ENCODE measurements around the gene CFAP206. TPM values are rescaled to one million over a fixed set of nuclear protein-coding genes. Genes with fewer than 3 reads are reported as not detected.

The CFAP206 gene
- total and polyA plus RNA-seq, 2 experiments from 2014 or later, result 0.40 TPM; not detected in 1

DNA sequence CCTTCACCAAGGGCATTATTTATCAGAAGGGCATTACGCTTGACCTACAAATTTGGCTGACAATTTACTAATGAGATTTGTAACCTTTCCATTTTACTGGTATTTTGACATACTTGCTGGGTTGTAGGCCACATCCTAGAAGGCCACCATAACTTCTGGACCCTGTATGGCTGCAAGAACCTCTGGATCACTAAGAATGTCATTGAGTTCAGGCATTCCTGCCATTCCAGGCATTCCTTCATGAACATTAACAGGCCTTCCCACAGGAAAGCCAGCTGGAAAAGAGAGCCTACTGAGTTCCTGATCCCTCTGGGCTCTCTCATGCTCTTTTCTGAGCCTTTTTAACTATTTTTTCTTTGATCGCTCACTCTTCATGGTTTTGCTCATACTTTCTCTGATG is 36.6 kb downstream of the CFAP206 start:
- Histone ChIP-seq H3K27me3 (no peaks in the 10 kb centered on the region), H3K27ac (peak overlapping the region; percentile 68), H3K4me1 (ENCODE audit: low read depth) (no peaks in the 10 kb centered on the region), H3K4me3 (no peak overlapping the region), H3K9me3 (ENCODE audit: low read depth) (no peaks in the 10 kb centered on the region), H3K36me3 (no peaks in the 10 kb centered on the region)
- DNase-seq (ENCODE audit: low read depth in 1 of 2, low spot score in 1 of 2), result peak in 1 of 2 donors; percentile 5
- TF ChIP-seq, protein P1, sequence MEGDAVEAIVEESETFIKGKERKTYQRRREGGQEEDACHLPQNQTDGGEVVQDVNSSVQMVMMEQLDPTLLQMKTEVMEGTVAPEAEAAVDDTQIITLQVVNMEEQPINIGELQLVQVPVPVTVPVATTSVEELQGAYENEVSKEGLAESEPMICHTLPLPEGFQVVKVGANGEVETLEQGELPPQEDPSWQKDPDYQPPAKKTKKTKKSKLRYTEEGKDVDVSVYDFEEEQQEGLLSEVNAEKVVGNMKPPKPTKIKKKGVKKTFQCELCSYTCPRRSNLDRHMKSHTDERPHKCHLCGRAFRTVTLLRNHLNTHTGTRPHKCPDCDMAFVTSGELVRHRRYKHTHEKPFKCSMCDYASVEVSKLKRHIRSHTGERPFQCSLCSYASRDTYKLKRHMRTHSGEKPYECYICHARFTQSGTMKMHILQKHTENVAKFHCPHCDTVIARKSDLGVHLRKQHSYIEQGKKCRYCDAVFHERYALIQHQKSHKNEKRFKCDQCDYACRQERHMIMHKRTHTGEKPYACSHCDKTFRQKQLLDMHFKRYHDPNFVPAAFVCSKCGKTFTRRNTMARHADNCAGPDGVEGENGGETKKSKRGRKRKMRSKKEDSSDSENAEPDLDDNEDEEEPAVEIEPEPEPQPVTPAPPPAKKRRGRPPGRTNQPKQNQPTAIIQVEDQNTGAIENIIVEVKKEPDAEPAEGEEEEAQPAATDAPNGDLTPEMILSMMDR (IDR thresholded peaks at IDR 0.05; ENCODE audit: low read depth, low read length), result no peak

DNA sequence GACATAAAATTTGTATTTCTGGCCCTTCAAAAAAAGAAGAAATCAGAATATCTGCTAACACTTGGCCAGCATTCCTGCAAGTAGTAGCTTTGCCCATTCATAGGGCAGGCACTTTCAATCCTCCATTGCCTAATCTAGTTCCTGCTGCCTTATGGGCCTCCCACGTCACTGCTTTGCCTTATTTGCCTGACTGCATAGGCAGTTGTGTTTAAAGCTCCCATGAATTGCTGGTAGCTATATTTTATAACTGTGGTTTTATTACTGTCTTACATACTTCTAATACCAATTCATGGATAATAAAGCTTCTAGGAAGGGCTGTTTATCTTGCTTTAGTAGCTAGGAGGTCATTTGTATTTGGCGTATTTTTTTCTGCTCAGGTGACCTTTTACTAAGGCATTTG is 57.3 kb downstream of the CFAP206 start:
- H3K27ac ChIP-seq, result no peak overlapping the region
- H3K27me3 ChIP-seq, result peaks cover 13% of the 10 kb centered on the region
- H3K4me1 ChIP-seq (ENCODE audit: low read depth), result no peaks in the 10 kb centered on the region
- no peaks in the 10 kb centered on the region for H3K9me3 ChIP-seq (ENCODE audit: low read depth)
- no peaks in the 10 kb centered on the region for H3K36me3 ChIP-seq
- H3K4me3 ChIP-seq, result no peak overlapping the region
- DNase-seq (ENCODE audit: low read depth in 1 of 2, low spot score in 1 of 2), result peak in 1 of 2 donors; percentile 13
- TF ChIP-seq, protein P1 (IDR thresholded peaks at IDR 0.05; ENCODE audit: low read depth, low read length), result no peak

DNA sequence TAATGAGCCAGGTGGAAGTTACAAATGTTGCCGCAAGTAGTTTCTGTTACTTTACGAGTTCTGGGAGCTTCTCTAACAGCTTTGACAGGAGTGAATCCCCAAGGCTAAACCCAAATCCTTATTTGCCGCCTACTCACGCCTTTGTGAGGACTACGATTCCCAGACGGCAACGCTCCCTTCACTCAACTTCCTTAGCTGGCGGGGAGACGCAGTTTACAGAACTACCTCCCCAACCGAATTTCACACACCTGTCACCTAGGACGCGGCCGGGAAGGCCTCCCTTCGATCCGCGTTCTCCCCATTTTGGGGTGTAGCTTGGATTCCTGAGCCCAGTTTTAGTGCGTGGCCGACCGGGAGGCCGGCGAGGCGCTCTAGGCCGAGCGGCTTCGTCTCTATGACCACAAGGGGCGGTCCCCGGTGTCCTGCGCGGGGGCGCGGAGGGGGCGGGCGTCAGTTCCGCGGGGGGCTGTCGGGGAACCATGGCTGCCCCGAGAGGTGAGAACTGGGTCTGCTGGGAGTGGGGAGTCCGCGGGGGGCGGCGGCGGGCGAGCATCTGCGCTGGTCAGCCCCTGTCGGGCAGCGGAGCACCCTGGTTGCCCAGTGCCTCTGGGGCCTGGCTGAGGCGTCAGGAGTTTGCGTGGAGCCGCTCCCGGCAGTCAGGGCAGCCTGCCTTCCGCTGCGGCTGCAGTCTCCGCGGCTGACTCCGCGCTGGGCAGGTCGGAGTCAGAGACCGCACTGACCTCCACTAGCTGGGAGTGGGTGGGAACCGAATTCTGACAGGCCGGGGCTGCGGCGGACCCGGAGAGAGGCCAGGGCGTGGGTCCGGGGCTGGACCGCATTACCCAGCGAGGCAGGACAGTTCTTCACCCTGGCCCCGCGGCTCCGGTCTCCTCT is 65.0 kb downstream of the CFAP206 start, which contains the start of gene SLC35A1:
TSS of gene SLC35A1 (plus strand) at position 450 of the 894 bp plus-strand sequence. CDS start at position 480, 30 bp downstream.
- H3K4me3 ChIP-seq, result peak within 1 kb of the TSS; percentile 96
- peaks cover 4% of the 10 kb centered on the region for H3K4me1 ChIP-seq (ENCODE audit: low read depth)
- H3K27ac ChIP-seq, result peak within 1 kb of the TSS; percentile 93
- no peaks in the 10 kb centered on the region for H3K36me3 ChIP-seq
- DNase-seq (ENCODE audit: low read depth in 1 of 2, low spot score in 1 of 2), result peak; percentile 83 to 86
- no peaks in the 10 kb centered on the region for H3K9me3 ChIP-seq (ENCODE audit: low read depth)
- TF ChIP-seq, protein P1 (IDR thresholded peaks at IDR 0.05; ENCODE audit: low read depth, low read length), result peak; percentile 20
- peaks cover 8% of the 10 kb centered on the region for H3K27me3 ChIP-seq

DNA sequence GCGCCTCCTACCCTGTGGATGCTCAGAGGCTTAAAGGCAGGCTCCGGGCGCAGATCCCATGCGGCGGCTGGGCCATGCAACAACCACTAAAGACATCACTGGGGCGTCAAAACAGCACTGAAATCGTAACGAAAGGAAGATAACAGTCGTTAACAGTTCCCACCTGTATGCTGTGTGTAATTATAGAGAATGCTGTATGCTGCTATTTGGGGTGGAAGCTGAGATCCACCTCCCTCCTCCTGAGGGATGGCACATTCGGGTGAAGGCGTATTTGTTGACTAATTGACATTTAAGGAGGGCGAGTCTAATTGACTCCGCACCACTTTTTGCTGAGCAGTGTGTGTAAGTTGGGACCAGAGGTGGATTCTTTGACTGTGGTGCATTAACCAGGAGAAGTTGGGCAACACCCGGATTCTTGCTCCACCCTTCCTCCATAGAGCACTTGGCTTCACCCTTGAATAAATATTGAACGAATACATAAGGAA is 65.7 kb downstream of the CFAP206 start:
- peak in 1 of 2 donors; percentile 61 for DNase-seq (ENCODE audit: low read depth in 1 of 2, low spot score in 1 of 2)
- H3K9me3 ChIP-seq (ENCODE audit: low read depth), result no peaks in the 10 kb centered on the region
- peaks cover 2% of the 10 kb centered on the region for H3K27me3 ChIP-seq
- peak overlapping the region; percentile 93 for H3K27ac ChIP-seq
- TF ChIP-seq, protein P1 (IDR thresholded peaks at IDR 0.05; ENCODE audit: low read depth, low read length), result no peak
- H3K4me3 ChIP-seq, result peak overlapping the region; percentile 96
- peaks cover 4% of the 10 kb centered on the region for H3K4me1 ChIP-seq (ENCODE audit: low read depth)
- H3K36me3 ChIP-seq, result no peaks in the 10 kb centered on the region

DNA sequence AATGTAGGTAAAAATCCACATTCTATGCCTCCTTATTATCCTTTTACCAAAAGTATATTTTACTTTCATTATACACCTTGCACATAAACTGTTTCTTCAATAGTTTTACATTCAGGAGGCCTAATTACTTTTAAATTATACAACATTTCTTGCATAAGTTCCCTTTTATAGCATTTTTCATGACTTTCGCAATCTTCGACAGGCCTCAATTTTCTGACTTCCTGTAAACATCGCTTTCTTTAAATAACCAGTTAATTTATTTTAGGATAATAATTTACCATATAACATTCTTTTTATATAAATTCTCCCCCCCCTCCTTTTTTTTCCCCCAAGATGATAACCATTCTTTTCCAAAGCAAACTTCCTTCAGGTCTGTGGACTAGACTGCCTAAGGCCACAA is 74.2 kb downstream of the CFAP206 start:
- no peaks in the 10 kb centered on the region for H3K27me3 ChIP-seq
- H3K4me3 ChIP-seq, result no peak overlapping the region
- DNase-seq (ENCODE audit: low read depth in 1 of 2, low spot score in 1 of 2), result no peak
- H3K27ac ChIP-seq, result no peak overlapping the region
- no peaks in the 10 kb centered on the region for H3K9me3 ChIP-seq (ENCODE audit: low read depth)
- no peaks in the 10 kb centered on the region for H3K4me1 ChIP-seq (ENCODE audit: low read depth)
- H3K36me3 ChIP-seq, result no peaks in the 10 kb centered on the region
- TF ChIP-seq, protein P1 (IDR thresholded peaks at IDR 0.05; ENCODE audit: low read depth, low read length), result no peak

Data from cardiac muscle cell (in vitro differentiated cells and primary cell).